Stimulated activated CD8-positive, alpha-beta memory T cell treated with anti-CD3 and anti-CD28 coated beads, Interleukin-12 subunit alpha, Interleukin-12 subunit beta, amount 100 ng/mL, for 1 hour (primary cell): ENCODE measurements around the gene GPR15LG.
"Not testable (repeated sequence)": the region's sequence is repeated elsewhere in the genome, so short reads cannot be mapped to it uniquely, and the experiment has no call there.

Experiments
- DNase-seq: peaks from one replicate; pipeline ENCODE4 v3.0.0-alpha.2; 2020; ENCODE audit warnings: low read depth

Gene GPR15LG

GRCh38 chr10:84166620-84167288 lies 6.8 kb upstream of the GPR15LG start:
- no peak for DNase-seq

GRCh38 chr10:84167289-84167653 lies 6.3 kb upstream of the GPR15LG start:
- DNase-seq = not testable (repeated sequence)

GRCh38 chr10:84168382-84168781 lies 5.2 kb upstream of the GPR15LG start:
- not testable (repeated sequence) for DNase-seq

GRCh38 chr10:84171237-84171636 lies 2.4 kb upstream of the GPR15LG start:
- not testable (repeated sequence) for DNase-seq

- DNase-seq = not testable (repeated sequence)
Observed at GRCh38 chr10:84171700-84172466, 1.7 kb upstream of the GPR15LG start.

- no peak for DNase-seq
Observed at GRCh38 chr10:84172467-84173356, 889 bp upstream of the GPR15LG start.

- DNase-seq = no peak
Observed at GRCh38 chr10:84175436-84175835, 1.8 kb downstream of the GPR15LG start.

GRCh38 chr10:84176351-84176750 lies 2.8 kb downstream of the GPR15LG start:
- DNase-seq = no peak

GRCh38 chr10:84176836-84177474 lies 3.4 kb downstream of the GPR15LG start:
- DNase-seq = no peak

- DNase-seq = peak; percentile 24
Observed at GRCh38 chr10:84177541-84178141, 4.0 kb downstream of the GPR15LG start.

- DNase-seq = no peak
Observed at GRCh38 chr10:84178160-84178609, 4.6 kb downstream of the GPR15LG start.

GRCh38 chr10:84179059-84179710 lies 5.6 kb downstream of the GPR15LG start:
- no peak for DNase-seq

GRCh38 chr10:84180386-84180785 lies 6.8 kb downstream of the GPR15LG start:
- not testable (repeated sequence) for DNase-seq

- no peak for DNase-seq
Observed at GRCh38 chr10:84181631-84182030, 8.0 kb downstream of the GPR15LG start.

- DNase-seq = no peak
Observed at GRCh38 chr10:84184517-84184916, 10.9 kb downstream of the GPR15LG start.

GRCh38 chr10:84185526-84186175 lies 12.1 kb downstream of the GPR15LG start:
- no peak for DNase-seq

GRCh38 chr10:84188815-84189214 lies 15.2 kb downstream of the GPR15LG start:
- no peak for DNase-seq

GRCh38 chr10:84190621-84191020 lies 17.0 kb downstream of the GPR15LG start:
- DNase-seq = no peak

GRCh38 chr10:84191106-84191505 lies 17.5 kb downstream of the GPR15LG start:
- DNase-seq = no peak

GRCh38 chr10:84193327-84193726 lies 19.7 kb downstream of the GPR15LG start:
- DNase-seq = no peak
